Inflammatory macrophage treated with lipopolysaccharide for 4 hours (primary cell): ENCODE measurements around the gene HIF3A.

Source experiments
- DNase-seq: peaks from one replicate; pipeline ENCODE4 v3.0.0-alpha.2; 2020

The HIF3A gene

DNA sequence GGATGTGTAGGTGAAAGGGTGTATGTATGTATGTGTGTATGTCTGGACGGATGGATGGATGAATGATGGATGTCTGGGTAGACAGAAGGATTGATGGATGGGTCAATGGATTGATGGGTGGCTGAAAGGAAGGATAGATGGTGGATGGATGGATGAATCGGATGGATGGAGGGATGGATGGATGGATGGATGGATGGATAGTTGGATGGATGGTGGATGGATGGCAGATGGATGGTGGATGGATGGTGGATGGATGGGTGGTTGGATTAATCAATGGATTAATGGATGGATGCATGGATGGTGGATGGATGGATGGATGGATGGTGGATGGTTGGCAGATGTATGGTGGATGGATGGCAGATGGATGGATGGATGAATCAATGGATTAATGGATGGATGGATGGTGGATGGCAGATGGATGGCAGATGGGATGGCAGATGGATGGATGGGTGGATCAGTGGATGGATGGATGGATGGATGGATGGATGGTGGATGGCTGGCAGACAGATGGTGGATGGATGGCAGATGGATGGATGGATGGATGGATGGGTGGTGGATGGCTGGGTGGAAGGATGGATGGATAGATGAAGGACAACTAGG, 33.6 kb downstream of the HIF3A start:
- DNase-seq, result no peak

DNA sequence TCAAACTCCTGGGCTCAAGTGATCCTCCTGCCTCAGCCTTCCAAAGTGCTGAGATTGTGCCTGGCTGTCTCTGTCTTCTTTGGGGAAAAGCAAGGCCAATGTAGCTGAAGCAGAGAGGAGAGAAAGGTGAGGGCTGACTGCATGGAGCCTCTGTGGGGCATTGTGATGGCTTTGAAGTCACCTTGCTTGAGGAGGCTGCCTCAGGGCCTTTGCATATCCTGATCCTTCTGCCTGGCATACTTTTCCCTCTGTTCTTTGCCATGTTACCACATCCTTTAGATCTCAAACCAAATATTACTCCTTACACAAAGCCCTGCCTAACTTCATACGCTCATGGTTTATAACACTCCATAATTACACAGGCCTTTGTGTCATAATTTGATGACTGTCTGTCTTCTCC, 40.6 kb downstream of the HIF3A start:
- no peak for DNase-seq

DNA sequence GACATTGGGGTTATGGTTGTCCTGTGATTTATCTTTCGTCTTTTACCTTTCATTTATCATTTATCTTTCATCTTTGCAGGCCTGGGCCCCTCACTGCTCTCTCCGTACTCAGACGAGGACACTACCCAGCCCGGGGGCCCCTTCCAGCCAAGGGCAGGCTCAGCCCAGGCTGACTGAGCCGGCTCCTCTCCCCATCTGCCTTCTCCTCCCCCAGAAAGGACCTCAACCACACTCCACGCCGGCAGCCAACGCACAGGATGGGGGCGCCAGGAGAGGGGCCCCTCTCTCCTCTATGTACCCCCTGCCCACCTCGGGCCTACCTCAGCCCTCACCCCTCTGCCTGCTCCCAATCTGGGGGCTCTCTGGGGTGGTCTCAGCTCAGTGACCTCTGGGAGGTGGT, 42.6 kb downstream of the HIF3A start:
- no peak for DNase-seq

DNA sequence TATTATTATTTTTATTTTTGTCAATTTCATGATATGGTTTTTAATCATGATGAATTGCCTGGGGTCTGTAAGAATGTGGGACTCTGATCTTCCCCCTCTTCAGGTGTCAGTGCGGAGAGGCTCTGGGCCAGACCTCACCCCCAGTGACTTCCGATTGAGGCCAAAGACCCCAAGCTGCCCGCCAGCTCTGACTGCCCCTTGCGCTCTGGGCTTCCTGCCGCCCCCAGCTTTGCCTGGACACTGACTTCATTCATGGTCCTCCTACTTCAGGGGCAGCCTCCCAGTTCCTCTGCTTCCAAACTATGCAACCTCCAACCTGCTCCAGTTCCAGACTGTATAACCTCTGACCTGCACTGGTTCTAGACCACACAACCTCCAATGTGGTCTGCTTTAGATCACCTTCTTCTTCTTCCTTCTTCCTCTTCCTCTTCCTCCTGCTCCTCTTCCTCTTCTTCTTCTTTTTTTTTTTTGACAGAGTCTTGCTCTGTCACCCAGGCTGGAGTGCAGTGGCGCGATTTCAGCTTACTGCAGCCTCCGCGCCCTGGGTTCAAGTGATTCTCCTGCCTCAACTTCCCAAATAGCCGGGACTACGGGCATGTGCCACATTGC, 43.3 kb downstream of the HIF3A start:
- no peak for DNase-seq

DNA sequence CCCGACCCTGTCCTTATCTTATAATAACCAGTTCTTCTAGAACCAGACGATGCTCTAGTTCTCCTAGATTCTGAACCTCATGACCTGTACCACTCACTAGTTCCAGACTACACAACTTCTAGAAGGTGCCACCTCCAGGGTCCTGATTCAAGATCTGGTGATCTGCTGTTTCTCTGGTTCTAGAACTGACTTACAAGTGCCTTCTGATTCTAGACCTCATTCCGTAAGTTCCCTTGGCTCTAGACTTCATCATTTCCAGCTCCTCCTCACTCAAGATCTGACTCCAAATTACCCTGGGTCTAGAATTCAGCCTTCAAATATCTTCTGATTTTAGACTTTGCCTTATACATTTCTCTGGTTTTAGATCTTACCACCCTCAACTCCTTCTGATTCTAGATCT, 45.1 kb downstream of the HIF3A start:
- DNase-seq, result no peak

DNA sequence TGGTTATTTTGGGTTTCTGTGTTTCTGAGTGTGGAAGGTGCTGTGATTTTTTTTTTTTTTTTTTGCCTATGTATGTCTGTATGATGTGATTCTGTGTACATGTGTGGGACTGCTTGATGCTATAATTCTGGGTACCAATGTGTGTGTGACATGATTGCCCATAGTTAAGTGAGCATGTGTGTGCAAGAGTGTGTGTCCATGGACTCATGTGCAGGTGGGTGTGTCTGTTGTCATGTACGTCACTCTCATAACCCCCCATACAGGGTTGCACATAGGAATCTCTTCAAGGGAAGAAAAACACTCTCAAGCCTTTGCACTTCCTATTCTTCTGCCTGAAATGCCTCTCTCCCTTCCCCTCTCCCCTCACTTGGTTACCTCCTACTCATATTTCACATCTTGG, 47.5 kb downstream of the HIF3A start:
- DNase-seq, result no peak

DNA sequence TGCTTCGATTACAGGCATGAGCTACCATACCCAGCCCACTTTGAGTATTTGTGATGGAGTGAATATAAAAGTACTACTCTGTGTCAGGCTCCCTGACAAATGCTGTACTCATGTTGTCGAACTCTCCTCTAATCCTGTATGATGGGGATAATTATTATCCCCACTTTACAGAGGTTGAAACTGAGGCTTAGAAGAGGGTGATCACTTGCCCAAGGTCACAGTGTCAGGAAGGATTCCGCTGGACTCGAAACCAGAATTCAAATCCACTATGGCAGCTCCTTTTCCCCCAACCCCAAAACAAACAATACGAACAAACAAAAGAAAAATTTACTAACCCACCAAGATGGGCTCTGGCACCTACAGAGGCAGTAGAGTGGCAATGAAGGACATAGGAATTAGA, 48.3 kb downstream of the HIF3A start:
- DNase-seq, result no peak

DNA sequence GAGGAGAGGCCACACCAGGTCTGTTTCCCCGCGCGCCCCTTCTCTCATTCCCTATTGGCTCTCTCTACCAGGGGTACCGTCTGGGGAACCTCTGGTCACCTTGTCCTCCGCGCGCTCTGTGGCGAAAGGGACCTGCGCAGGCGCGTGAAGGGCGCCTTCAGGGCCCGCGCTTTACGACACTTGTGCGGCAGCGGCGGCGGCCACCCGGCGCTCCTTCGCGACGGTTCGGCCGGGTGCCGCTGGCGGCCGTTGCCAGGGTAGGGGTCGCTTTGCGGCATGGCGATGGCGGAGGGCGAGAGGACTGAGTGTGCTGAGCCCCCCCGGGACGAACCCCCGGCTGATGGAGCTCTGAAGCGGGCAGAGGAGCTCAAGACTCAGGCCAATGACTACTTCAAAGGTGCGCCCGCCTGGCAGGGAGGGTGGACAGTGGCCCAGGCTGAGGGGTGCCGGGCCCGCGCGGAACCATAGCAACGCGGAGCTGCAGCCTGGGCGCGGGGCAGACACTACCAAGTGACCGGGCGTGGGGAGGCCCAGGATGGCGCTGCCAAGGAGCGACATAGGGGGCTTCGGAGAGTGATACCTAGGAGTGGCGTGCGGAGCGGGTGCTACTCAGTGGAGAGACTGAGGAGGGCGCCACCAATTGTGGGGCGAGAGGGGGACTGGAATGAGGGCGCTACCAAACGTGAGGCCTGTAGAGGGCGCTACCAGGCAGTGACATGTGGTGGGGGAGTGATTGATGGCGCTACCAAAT, 50.2 kb downstream of the HIF3A start, which contains the start of gene PPP5C:
PPP5C (plus strand) TSS at position 267 of the 751 bp plus-strand sequence; CDS start at position 277, 10 bp downstream.
- peak; percentile 93 for DNase-seq

DNA sequence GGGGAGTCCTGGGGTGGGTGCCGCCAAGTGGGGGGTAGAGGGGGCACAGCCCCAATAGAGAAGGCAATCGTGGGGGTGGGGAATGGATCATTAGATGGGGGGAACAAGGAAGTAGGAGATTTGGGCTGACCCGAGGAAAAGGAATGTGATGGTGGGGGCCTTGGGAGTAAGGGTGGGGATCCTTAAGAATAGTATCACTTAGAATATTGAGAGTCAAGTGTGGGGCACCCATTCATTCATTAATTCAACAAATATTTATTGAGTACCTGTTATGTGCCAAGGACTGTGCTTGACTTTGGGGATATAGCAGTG, 50.7 kb downstream of the HIF3A start:
- DNase-seq, result no peak

DNA sequence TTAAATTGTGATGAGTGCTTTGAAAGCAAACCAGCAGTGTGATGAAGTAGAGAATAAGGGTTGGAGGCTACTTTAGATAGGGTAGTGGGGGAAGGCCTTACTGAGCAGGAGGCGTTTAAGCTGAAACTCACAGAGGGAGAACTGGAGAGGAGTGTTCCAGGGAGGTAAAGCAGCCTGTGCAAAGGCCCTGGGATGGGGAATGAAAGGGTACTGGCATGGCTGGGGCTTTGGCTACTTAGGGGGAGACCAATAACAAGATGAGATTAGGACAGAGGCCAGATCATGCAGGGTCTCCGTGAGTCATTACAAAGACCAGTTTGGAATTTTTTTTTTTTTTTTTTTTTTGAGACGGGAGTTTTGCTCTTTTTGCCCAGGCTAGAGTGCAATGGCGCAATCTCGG, 51.1 kb downstream of the HIF3A start:
- DNase-seq, result no peak

DNA sequence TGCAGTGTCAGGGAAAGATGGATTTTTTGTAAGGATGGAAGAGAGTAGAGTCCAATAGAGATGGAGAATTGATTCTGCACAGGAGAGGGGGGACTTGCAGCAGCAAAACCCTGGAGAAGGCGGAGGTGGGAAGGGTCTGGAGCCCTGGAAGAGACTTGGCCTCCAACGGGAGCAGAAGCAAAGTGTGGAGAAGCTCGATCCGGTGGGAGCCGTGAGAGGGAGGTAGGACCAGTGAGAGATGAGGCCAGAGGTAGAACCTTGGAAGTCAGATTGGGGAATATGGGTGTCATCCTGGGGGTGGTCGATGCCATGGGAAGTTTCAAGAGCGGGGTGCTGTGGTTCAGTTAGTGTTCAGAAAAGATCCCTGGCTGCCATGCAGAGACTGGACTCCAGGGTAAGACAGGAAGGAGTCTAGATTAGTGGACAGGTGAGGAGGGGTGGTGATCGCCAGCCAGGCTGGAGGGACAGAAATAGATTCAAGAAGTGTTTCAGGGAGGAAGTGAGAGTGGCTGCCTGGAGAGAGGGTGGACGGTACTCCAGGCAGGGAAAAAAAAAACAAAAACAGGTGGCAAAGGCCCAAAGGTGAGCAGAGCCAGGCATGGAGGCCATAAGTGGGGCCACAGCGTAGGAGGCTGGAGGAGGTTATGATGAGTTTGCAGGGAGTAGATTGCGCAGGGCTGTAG, 52.6 kb downstream of the HIF3A start:
- no peak for DNase-seq

DNA sequence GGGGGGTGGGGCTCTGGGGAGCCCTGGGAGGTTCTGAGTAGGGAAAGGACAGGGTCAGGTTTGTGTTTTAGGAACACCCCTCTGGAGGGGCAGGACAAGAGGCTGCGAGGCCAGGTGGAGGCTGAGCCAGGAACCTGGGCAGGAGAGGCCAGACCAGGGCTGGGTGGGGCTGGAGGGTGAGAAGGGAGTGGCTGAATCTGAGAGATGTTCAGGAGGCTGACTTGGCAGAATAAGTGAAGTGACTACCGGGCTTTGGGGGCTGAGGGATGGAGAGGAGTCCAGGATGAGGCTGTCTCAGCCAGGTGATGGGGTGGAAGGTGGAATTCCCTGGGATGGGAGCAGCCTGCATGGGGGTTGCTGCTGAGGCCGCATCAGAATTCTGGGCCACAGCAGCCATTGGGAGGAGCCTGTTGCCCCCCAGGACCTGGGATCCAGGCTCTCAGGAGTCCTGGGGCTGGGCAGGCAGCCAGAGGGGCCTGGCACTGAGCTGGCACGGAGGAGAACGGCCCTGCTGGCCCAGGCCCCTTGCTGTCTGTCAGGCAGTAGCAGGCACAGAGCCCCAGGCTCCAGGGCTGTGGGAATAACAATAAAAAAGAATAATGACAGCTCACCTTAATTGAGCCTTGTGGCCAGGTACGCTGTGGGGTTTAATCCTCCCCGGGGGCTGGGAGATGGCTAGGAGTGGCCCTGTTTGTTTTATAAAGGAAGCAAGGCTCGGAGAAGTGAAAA, 53.4 kb downstream of the HIF3A start:
- no peak for DNase-seq

DNA sequence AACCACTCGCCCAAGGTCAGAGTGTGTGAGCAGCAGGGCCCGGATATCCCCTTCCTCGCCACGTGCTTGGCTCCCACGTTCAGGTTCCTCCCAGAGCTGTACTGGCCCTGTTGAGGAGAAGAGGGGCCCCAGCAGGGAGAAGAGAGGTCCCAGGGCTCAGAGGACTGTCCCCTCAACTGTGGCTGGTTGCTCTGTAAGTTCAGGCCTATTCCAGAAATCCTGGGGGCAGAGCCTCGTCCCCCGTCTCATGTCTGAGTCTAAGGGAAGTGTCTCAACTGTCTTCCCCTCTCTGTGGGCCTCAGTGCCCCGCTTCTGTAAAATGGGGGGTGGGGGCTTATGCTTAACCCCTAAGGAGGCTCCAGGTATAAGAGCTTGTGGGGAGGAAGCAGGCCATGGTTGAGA, 53.9 kb downstream of the HIF3A start:
- peak; percentile 46 for DNase-seq

DNA sequence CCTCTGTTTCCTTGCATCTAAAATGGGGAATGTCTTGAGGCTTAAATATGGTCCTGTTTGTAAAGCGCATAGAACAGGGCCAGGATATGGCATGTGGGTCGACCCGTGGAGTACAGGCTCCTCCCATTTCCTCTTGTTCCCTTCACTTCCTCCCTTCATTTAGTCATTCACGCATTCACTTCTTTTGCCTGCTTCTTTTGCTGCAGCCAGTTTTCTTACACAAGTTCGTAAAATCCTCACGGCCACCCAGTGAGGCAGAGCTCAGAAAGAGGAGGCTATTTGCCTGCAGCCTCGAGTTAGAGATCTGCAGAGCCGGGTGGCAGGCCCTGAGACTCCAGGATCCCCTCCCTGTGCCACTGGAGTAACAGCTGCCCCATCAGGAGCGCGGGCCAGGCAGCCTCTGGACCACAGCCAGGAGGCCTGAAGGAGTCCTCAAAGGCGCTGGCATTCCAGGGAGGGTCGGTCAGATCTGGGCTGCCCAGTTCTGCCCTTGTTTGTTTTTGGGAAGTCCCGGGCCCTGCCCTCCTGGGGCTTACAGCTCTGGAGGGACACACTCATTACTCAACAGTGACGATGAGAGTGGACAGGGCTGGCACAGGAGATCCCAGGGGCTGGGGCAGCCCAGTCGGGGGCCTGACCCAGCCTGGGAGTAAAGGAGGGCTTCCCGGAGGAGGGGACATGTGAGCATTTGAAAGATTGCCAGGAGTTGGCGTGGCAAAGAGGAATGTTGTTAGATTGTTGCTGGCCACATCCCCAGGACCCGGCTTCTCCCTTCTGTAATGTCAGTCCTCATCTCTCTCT, 54.6 kb downstream of the HIF3A start:
- peak; percentile 40 for DNase-seq

DNA sequence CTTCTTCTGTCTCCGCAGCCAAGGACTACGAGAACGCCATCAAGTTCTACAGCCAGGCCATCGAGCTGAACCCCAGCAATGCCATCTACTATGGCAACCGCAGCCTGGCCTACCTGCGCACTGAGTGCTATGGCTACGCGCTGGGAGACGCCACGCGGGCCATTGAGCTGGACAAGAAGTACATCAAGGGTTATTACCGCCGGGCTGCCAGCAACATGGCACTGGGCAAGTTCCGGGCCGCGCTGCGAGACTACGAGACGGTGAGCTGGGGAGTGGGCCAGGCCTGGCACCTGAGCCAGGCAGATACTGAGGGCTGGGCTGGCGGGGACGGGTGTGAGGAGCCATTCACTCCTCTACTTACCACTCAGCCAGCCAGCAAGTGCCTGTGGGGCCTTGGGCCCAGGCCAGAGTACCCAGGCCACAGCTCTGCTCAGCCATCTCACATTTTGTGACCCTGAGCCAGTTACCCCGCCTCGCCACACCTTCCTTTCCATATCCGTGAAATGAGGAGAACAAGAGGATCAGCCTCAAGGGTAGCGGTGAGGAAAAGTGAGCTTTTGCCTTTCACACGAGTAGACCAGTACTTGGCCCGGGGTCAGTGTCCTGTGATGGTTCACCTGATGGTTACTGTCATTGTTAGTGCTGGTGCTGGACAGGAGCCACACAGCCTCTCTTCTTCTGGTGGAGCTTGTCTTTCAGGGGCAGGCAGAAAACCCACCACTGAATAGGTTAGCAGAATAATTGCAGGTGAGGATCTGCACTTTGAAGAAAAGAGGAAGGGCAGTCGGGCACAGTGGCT, 57.1 kb downstream of the HIF3A start:
- no peak for DNase-seq

DNA sequence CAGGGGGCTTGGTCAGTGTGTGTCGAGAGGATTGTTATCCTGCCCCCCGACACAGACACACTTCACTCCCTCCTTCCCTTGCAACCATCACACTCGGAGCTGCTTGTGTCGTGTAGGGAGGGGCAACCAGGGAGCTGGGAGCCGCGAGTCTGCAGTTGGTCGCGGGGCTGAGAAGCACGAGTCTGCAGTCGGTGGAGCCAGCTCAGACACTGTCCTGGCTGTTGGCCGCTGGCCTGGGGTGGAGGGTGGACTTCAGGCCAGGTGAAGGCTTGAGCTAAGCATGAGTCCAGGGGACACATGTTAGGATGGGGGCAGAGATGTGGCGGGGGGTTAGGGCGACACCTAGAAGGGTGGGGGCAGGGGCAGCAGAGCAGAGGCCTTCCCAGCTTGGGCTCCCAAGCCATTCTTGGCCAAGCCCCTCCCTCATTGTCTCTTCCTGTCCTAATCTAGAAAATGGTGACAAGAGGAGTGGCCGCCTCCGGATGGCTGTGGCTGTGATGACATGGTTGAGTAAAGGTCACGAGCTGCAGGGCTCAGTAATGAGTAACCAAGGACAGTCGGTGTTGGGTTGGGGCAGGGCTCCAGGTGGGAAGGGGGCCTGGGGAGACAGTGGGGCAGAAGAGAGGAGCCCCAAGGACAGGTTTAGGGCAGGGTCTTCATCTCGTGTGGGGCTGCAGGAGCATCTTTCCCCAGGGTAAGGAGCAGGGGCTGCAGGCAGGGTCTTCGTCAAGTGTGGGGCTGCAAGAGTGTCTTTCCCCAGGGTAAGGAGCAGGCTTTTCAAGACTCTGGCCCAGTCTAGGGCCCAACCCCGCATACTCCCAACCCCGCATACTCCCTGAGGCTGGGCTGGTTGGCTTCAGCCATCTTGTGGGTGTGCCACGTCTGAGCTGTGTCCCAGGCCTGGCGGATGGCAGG, 58.6 kb downstream of the HIF3A start:
- no peak for DNase-seq

DNA sequence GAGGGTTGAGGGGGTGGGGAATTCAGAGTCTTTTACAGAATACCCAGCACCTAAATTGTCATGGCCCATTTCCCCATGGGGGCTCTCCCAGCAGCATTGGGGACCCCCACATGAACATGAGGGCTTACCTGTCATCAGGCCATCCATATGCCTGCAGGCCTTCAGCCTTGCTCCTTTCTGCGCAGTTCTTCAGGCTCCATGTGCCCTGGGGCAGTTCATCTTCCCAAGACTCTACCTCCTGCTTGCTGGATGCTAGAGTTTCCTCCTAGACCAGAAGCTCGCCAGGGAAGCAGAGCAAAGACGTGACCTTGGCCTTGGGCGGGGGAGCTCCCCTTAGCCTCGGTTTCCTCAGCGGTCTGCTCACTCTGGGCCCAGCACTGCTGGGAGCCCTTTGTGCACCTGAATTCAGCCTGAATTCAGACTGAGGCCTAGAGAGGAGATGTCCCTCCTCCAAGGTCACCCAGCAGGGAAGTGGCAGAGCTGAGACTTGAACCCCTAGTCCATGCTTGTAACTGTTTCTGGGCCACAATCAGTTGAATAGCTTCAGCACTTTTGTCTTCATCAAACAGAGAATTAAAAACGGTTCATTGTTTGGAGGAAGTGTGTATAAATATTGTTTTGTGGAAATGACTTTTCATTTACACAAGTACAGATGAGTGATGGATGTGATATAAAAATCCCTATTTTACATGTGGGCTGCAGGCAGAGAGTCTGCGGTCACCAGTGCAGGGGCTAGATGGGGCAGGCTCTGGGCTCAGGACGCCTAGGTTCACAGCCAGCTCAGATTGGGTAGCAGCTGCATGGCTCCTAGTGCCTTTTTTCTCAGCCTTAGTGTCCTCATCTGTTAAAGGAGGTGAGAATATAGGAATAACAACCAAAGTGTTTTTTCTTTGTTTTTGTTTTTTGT, 59.6 kb downstream of the HIF3A start:
- DNase-seq, result no peak

DNA sequence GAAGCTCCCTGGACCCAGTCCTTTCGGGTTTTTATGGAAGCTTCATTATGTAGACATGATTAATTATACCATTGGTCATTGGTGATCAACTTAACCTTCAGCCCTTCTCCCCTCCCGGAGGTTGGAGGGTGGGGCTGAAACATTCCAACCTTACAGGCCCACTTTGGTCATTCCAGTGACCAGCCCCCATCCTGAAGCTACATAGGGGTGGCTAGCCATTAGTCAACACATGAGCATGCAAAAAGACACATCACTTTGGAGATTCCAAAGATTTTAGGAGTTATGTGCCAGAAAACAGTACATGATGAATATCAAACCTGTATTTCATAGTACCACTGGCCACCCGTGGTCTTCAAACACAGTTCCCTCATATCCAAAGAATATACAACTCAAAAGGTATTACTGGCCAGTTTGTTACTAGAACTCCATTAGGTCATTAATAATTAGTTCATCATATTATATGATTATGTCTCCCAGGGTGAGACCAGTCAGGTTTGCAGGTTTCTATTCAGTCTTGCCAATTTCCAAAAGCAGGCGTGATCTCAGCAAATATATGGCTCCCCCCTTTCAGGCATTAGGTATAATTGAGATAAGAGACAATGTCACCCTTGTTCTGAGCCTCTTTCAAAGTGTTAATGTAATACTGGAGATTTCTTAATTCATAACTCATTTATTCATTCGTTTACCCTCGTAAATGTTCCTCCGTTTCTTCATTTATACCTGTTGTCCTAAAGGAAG, 61.2 kb downstream of the HIF3A start:
- no peak for DNase-seq

DNA sequence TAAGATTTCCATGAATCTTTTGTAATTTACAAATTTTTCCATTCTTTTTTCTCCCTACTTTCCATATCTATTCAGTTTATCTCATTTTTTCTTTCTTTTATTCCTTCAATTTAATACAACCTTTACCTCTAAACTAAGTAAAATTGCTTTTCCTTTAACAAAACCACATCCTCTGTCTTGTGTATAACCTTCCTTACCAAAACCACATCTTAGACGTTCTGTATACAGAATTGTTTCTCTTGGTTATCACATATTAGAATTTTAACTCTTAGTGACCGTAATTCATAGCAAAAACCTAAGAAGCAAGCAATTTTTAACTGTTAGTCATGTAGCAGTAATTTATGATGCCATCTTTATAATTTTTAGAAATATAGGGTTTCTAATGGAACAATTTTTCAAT, 65.1 kb downstream of the HIF3A start:
- no peak for DNase-seq
